Measurements from ENCODE around the gene PRR19.

PRR19 gene

GRCh38 chr19:42348211-42348610 is 46.3 kb downstream of the PRR19 start:
- no peak for DNase-seq (ENCODE audit: low read depth in 1 of 2, low spot score in 1 of 2)

- DNase-seq (ENCODE audit: low read depth in 1 of 2, low spot score in 1 of 2) = no peak
Observed at GRCh38 chr19:42349378-42350107, 47.6 kb downstream of the PRR19 start.

GRCh38 chr19:42350417-42350816 is 48.5 kb downstream of the PRR19 start:
- DNase-seq (ENCODE audit: low read depth in 1 of 2, low spot score in 1 of 2) = no peak

GRCh38 chr19:42351079-42351735 is 49.3 kb downstream of the PRR19 start:
- DNase-seq (ENCODE audit: low read depth in 1 of 2, low spot score in 1 of 2) = no peak

GRCh38 chr19:42352301-42353259 is 50.6 kb downstream of the PRR19 start:
- no peak for DNase-seq (ENCODE audit: low read depth in 1 of 2, low spot score in 1 of 2)

GRCh38 chr19:42353341-42354015 is 51.5 kb downstream of the PRR19 start:
- no peak for DNase-seq (ENCODE audit: low read depth in 1 of 2, low spot score in 1 of 2)

- DNase-seq (ENCODE audit: low read depth in 1 of 2, low spot score in 1 of 2) = no peak
Observed at GRCh38 chr19:42355896-42356295, 54.0 kb downstream of the PRR19 start.

- no peak for DNase-seq (ENCODE audit: low read depth in 1 of 2, low spot score in 1 of 2)
Observed at GRCh38 chr19:42356686-42357085, 54.8 kb downstream of the PRR19 start.

GRCh38 chr19:42357290-42357689 is 55.4 kb downstream of the PRR19 start:
- no peak for DNase-seq (ENCODE audit: low read depth in 1 of 2, low spot score in 1 of 2)

Data from activated T-helper 1 cell treated with anti-CD3 and anti-CD28 coated beads, Interleukin-2, amount 50 U/mL, for 16 hours (primary cell).